Measurements from ENCODE around the gene SLC6A13. TPM values are rescaled to one million over a fixed set of nuclear protein-coding genes. Genes with fewer than 3 reads are reported as not detected.

SLC6A13 gene
- polyA plus RNA-seq, 2 of the 4 experiments (the other 2 are of a cell fraction), result 0.43 to 0.49 TPM

GRCh38 chr12:171743-172676 lies 90.6 kb downstream of the SLC6A13 start:
- no peak for DNase-seq (ENCODE audit: low read depth in 1 of 2, low spot score in 1 of 2)
- Histone ChIP-seq H3K27ac (no peak overlapping the region), H3K4me1 (peaks cover 8% of the 10 kb centered on the region), H3K4me3 (no peak overlapping the region), H3K9me3 (no peaks in the 10 kb centered on the region), H3K4me2 (no peak overlapping the region)
- ChIA-PET POLR2A (no interaction called here), CTCF (interaction anchor here (0.6 to 4.3 kb wide), 5 partner anchors 13 to 62 kb away, joined by 3 to 20 read pairs (median 5); no protein-coding TSS in a partner anchor)
- no peak for ATAC-seq
- no peak for FAIRE-seq
- 53% methylated on average over 16 of the region's 18 CpGs for WGBS (ENCODE audit: missing lambda C conversion rate)
- TF ChIP-seq NR3C1 (IDR thresholded peaks at IDR 0.05) (no peak), POLR2A (IDR thresholded peaks at IDR 0.05; ENCODE audit: low read length) (no peak), USF2 (IDR thresholded peaks at IDR 0.05) (no peak), EHMT2 (IDR thresholded peaks at IDR 0.05; ENCODE audit: low read depth) (no peak), CHD4 (IDR thresholded peaks at IDR 0.05; ENCODE audit: borderline replicate concordance) (no peak), MAFK (IDR thresholded peaks at IDR 0.05; ENCODE audit: partially characterized antibody) (no peak), HOXB13 (CRISPR knock-in tag; IDR thresholded peaks at IDR 0.05; ENCODE audit: low read depth) (no peak), ZC3H11A (IDR thresholded peaks at IDR 0.05) (no peak), SMC3 (IDR thresholded peaks at IDR 0.05) (no peak), PBX3 (IDR thresholded peaks at IDR 0.05) (no peak)

- ChIA-PET CTCF (interaction anchor here (1.1 to 4.3 kb wide), 2 partner anchors 12 to 18 kb away, joined by 3 to 17 read pairs; no protein-coding TSS in a partner anchor), POLR2A (no interaction called here)
- Histone ChIP-seq H3K27ac (no peak overlapping the region), H3K4me2 (no peak overlapping the region), H3K4me3 (no peak overlapping the region), H3K9me3 (no peaks in the 10 kb centered on the region), H3K4me1 (peaks cover under 1% of the 10 kb centered on the region; the same call in 2 of the 3 replicates)
- no peak for FAIRE-seq
- WGBS (ENCODE audit: missing lambda C conversion rate), result 73% methylated on average over 10 of the region's 10 CpGs
- TF ChIP-seq MAZ (IDR thresholded peaks at IDR 0.05; ENCODE audit: borderline replicate concordance, low read depth, low read length), result no peak
- TF ChIP-seq PHF8 (IDR thresholded peaks at IDR 0.05; ENCODE audit: borderline replicate concordance, low read depth), result no peak
- TF ChIP-seq PBX3 (IDR thresholded peaks at IDR 0.05), result no peak
- no peak for TF ChIP-seq SMC3 (IDR thresholded peaks at IDR 0.05)
- TF ChIP-seq NR3C1 (IDR thresholded peaks at IDR 0.05), result no peak
- TF ChIP-seq KDM1A (IDR thresholded peaks at IDR 0.05; ENCODE audit: low read depth), result no peak
- TF ChIP-seq ELK1 (IDR thresholded peaks at IDR 0.05; ENCODE audit: low read depth, low read length), result no peak
- no peak for TF ChIP-seq MYC (IDR thresholded peaks at IDR 0.05; ENCODE audit: borderline replicate concordance, low read length)
- DNase-seq (ENCODE audit: low read depth in 1 of 2, low spot score in 1 of 2), result no peak
- no peak for ATAC-seq
Measured at GRCh38 chr12:171276-171675, 91.4 kb downstream of the SLC6A13 start.

Other genes starting within 250 kb of the SLC6A13 start
- not detected in 2 replicates for gene IQSEC3, start 196.1 kb downstream of the SLC6A13 start, polyA plus RNA-seq (2011; rRNA removed)
- not detected in 3 replicates for gene IQSEC3, start 196.1 kb downstream of the SLC6A13 start, polyA plus RNA-seq (2017; fragmentation: RNase III; extraction: RNeasy Plus Mini Kit Qiagen cat#74134 plus additional on column Dnase treatment)
- gene SLC6A12, start 48.7 kb downstream of the SLC6A13 start, polyA plus RNA-seq (2011; rRNA removed), result 0.78 and 1.2 TPM in 2 replicates
- 0.88 to 4.4 TPM (median 3.9 TPM) in 3 replicates for gene SLC6A12, start 48.7 kb downstream of the SLC6A13 start, polyA plus RNA-seq (2017; fragmentation: RNase III; extraction: RNeasy Plus Mini Kit Qiagen cat#74134 plus additional on column Dnase treatment)
- 42.6 and 45.0 TPM in 2 replicates for gene KDM5A, start 126.5 kb upstream of the SLC6A13 start, polyA plus RNA-seq (2011; rRNA removed)
- 17.5 to 22.5 TPM (median 18.8 TPM) in 3 replicates for gene KDM5A, start 126.5 kb upstream of the SLC6A13 start, polyA plus RNA-seq (2017; fragmentation: RNase III; extraction: RNeasy Plus Mini Kit Qiagen cat#74134 plus additional on column Dnase treatment)
- gene CCDC77, start 138.8 kb upstream of the SLC6A13 start, polyA plus RNA-seq (2011; rRNA removed), result 15.6 and 23.1 TPM in 2 replicates
- 15.4 to 16.4 TPM (median 16.3 TPM) in 3 replicates for gene CCDC77, start 138.8 kb upstream of the SLC6A13 start, polyA plus RNA-seq (2017; fragmentation: RNase III; extraction: RNeasy Plus Mini Kit Qiagen cat#74134 plus additional on column Dnase treatment)
- 0.53 and 0.79 TPM in 2 replicates for gene B4GALNT3, start 197.1 kb upstream of the SLC6A13 start, polyA plus RNA-seq (2011; rRNA removed)
- 0.26 to 0.43 TPM (median 0.28 TPM) in 3 replicates for gene B4GALNT3, start 197.1 kb upstream of the SLC6A13 start, polyA plus RNA-seq (2017; fragmentation: RNase III; extraction: RNeasy Plus Mini Kit Qiagen cat#74134 plus additional on column Dnase treatment)